Measurements from ENCODE around the gene NLRP1. TPM values are rescaled to one million over a fixed set of nuclear protein-coding genes. Genes with fewer than 3 reads are reported as not detected.

Gene NLRP1
- total and polyA plus RNA-seq, 9 of the 15 experiments (the other 6 are each of a cell fraction or from before 2014, with no cell fraction given) = 4.0 to 69.4 (median 27.7) TPM

- FAIRE-seq (no peak), DNase-seq (ENCODE audit: extremely low read depth in 1 of 4, low spot score in 3 of 4) (peak in 1 of 4 experiments; percentile 26), ATAC-seq (no peak)
- TF ChIP-seq ELK3 (CRISPR knock-in tag; IDR thresholded peaks at IDR 0.05) = no peak
- no peak for TF ChIP-seq EGR1 (conservative IDR thresholded peaks at IDR 0.05)
- TF ChIP-seq ZNF507 (tag; conservative IDR thresholded peaks at IDR 0.05) = no peak
- no peak for TF ChIP-seq SAFB2 (IDR thresholded peaks at IDR 0.05; ENCODE audit: borderline replicate concordance, low read depth, low read length, severe bottlenecking)
- TF ChIP-seq SMARCA5 (IDR thresholded peaks at IDR 0.05) = no peak
- no peak for TF ChIP-seq ARID3A (IDR thresholded peaks at IDR 0.05; ENCODE audit: borderline replicate concordance, low read depth, low read length)
- TF ChIP-seq MYBL2 (IDR thresholded peaks at IDR 0.05; ENCODE audit: low read depth) = no peak
- TF ChIP-seq MYBL2 (CRISPR knock-in tag; IDR thresholded peaks at IDR 0.05; ENCODE audit: borderline replicate concordance) = no peak
- TF ChIP-seq STAT5A (IDR thresholded peaks at IDR 0.05; ENCODE audit: borderline replicate concordance, low read length) = no peak
- TF ChIP-seq GTF3C2 (IDR thresholded peaks at IDR 0.05; ENCODE audit: borderline replicate concordance, extremely low read depth, insufficient read length) = no peak
- TF ChIP-seq KAT7 (CRISPR knock-in tag; IDR thresholded peaks at IDR 0.05; ENCODE audit: borderline replicate concordance) = no peak
- TF ChIP-seq ZNF512 (tag; IDR thresholded peaks at IDR 0.05) = no peak
- TF ChIP-seq SETDB1 (IDR thresholded peaks at IDR 0.05; ENCODE audit: low read length) = no peak
- TF ChIP-seq ZBTB1 (CRISPR knock-in tag; IDR thresholded peaks at IDR 0.05; ENCODE audit: borderline replicate concordance, low read depth) = no peak
- no peak for TF ChIP-seq ETS2 (tag; IDR thresholded peaks at IDR 0.05; ENCODE audit: borderline replicate concordance, poor library complexity, severe bottlenecking)
- Histone ChIP-seq H3K9ac (ENCODE audit: insufficient read depth in 1 of 2, low read depth in 2 of 2, low read length in 2 of 2) (no peak overlapping the region), H3K4me2 (ENCODE audit: insufficient read depth, low read length) (no peak overlapping the region), H3K27me3 (ENCODE audit: control insufficient read depth in 2 of 2, insufficient read depth in 2 of 2, low read length in 2 of 2) (no peaks in the 10 kb centered on the region), H3K9me3 (replicated peaks; ENCODE audit: control insufficient read depth, insufficient read depth, low read depth, low read length) (no peaks in the 10 kb centered on the region), H3K4me1 (replicated peaks in 1 of 2; ENCODE audit: control insufficient read depth in 2 of 2, insufficient read depth in 2 of 2, low read length in 2 of 2) (no peaks in the 10 kb centered on the region), H3K9me1 (ENCODE audit: control insufficient read depth, insufficient read depth, low read length) (no peaks in the 10 kb centered on the region), H3K27ac (ENCODE audit: extremely low read depth, low read depth, low read length) (no peak overlapping the region), H3K79me2 (ENCODE audit: control insufficient read depth, insufficient read depth, low read length) (peaks cover 10% of the 10 kb centered on the region), H2AFZ (ENCODE audit: low read depth, low read length) (no peak overlapping the region), H3K36me3 (ENCODE audit: control insufficient read depth, insufficient read depth, low read length) (peaks cover 30% of the 10 kb centered on the region; the same call in 2 of the 3 replicates), H3K4me3 (no peak overlapping the region), H4K20me1 (replicated peaks; ENCODE audit: control insufficient read depth, insufficient read depth, low read length) (peaks cover 6% of the 10 kb centered on the region)
- in situ Hi-C loops (cut with MboI) (loop anchor here (5.0 kb wide), 1 partner anchor 839 kb away; no protein-coding TSS in a partner anchor), intact Hi-C loops (cut with micrococcal nuclease) (no loop called here)
- BruUV-seq (replicated peaks) = no TSS peak
- ChIA-PET POLR2A (interaction anchor here (0.7 kb wide), 1 partner anchor 153 kb away, joined by 3 read pairs; no protein-coding TSS in a partner anchor), CTCF (ENCODE audit: low intra/inter-chr PET ratio) (interaction anchor here (0.6 to 2.3 kb wide), 3 partner anchors 118 to 833 kb away, joined by 3 to 13 read pairs (median 3); no protein-coding TSS in a partner anchor)
- WGBS (ENCODE audit: insufficient coverage, low coverage, missing lambda C conversion rate) = 80% methylated on average over 3 of the region's 6 CpGs
Observed at GRCh38 chr17:5588584-5588983, 4.3 kb upstream of the NLRP1 start.

Data from K562 (cell line).